Measurements from ENCODE around the gene IDI1.

The IDI1 gene

DNA sequence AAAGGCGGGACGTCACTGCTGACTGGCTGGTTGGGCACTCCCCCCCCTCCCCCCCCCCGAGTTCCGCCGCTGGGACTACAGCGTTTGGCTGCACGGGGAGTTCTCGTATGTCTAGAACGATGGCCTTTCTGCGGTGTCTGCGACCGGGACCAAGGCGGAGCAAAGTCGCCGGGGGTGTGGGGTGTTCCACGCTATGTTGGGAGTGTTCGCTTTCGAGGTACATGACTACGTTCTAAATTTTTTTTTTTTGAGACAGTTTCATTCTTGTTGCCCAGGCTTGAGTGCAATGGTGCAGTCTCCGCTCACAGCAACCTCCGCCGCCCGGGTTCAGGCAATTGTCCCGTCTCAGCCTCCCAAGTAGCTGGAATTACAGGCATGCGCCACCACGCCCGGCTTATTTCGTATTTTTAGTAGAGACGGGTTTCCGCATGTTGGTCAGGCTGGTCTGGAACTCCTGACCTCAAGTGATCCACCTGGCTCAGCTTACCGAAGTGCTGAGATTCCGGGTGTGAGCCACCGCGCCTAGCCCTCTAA lies 573 bp upstream of the IDI1 start:
- no peaks in the 10 kb centered on the region for H3K36me3 ChIP-seq (ENCODE audit: insufficient read depth)
- H3K27me3 ChIP-seq (ENCODE audit: insufficient read depth, low read depth): no peaks in the 10 kb centered on the region
- H3K79me2 ChIP-seq (ENCODE audit: insufficient read depth, low read depth): peaks cover 80% of the 10 kb centered on the region
- TF ChIP-seq, protein P1, sequence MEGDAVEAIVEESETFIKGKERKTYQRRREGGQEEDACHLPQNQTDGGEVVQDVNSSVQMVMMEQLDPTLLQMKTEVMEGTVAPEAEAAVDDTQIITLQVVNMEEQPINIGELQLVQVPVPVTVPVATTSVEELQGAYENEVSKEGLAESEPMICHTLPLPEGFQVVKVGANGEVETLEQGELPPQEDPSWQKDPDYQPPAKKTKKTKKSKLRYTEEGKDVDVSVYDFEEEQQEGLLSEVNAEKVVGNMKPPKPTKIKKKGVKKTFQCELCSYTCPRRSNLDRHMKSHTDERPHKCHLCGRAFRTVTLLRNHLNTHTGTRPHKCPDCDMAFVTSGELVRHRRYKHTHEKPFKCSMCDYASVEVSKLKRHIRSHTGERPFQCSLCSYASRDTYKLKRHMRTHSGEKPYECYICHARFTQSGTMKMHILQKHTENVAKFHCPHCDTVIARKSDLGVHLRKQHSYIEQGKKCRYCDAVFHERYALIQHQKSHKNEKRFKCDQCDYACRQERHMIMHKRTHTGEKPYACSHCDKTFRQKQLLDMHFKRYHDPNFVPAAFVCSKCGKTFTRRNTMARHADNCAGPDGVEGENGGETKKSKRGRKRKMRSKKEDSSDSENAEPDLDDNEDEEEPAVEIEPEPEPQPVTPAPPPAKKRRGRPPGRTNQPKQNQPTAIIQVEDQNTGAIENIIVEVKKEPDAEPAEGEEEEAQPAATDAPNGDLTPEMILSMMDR (conservative IDR thresholded peaks at IDR 0.05; ENCODE audit: low read depth, low read length): no peak
- H3K4me1 ChIP-seq (ENCODE audit: low read depth, poor library complexity, severe bottlenecking): peaks cover 27% of the 10 kb centered on the region
- 0 out of 2 replicates have a peak, but pooled peaks cover 8% of the 10 kb centered on the region for H4K20me1 ChIP-seq (ENCODE audit: insufficient read depth)
- peak overlapping the region; percentile 50 for H3K4me3 ChIP-seq (IDR thresholded peaks at IDR 0.05; ENCODE audit: insufficient read depth, low read depth, low read length)
- H3K27ac ChIP-seq: peak overlapping the region; percentile 87
- H3K4me2 ChIP-seq: peak overlapping the region; percentile 89
- H2AFZ ChIP-seq (ENCODE audit: low read depth): peak overlapping the region; percentile 20
- peak overlapping the region; percentile 75 for H3K9ac ChIP-seq

DNA sequence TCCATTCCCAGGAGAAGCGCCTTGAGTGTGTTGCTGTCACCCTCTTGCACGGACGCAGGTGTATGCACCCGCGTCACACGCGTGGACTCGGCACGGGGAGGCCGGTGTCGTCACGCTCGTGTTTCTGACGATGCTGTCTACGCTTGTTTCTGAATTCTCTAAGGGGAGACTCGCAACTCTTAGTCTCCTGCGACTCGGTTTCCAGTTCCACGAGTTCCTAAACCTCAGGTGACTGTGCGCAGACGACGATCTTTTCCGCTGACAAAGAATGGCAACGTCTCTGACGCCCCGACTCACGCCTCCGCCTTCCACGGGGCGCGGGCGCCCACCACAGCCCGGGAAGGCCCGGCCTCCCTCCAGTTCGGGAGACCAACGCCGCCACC lies 579 bp downstream of the IDI1 start:
- Histone ChIP-seq H4K20me1 (ENCODE audit: insufficient read depth) (0 out of 2 replicates have a peak, but pooled peaks cover 8% of the 10 kb centered on the region), H3K4me1 (ENCODE audit: low read depth, poor library complexity, severe bottlenecking) (peaks cover 22% of the 10 kb centered on the region), H2AFZ (ENCODE audit: low read depth) (peak overlapping the region; percentile 45; the same call in 1 of the 2 replicates), H3K79me2 (ENCODE audit: insufficient read depth, low read depth) (peaks cover 74% of the 10 kb centered on the region), H3K27me3 (ENCODE audit: insufficient read depth, low read depth) (no peaks in the 10 kb centered on the region), H3K36me3 (ENCODE audit: insufficient read depth) (peaks cover 5% of the 10 kb centered on the region; the same call in 1 of the 2 replicates), H3K9ac (peak overlapping the region; percentile 75), H3K27ac (peak overlapping the region; percentile 87), H3K4me2 (peak overlapping the region; percentile 52), H3K4me3 (IDR thresholded peaks at IDR 0.05; ENCODE audit: insufficient read depth, low read depth, low read length) (peak overlapping the region; percentile 62)
- TF ChIP-seq, protein P1 (conservative IDR thresholded peaks at IDR 0.05; ENCODE audit: low read depth, low read length): no peak

DNA sequence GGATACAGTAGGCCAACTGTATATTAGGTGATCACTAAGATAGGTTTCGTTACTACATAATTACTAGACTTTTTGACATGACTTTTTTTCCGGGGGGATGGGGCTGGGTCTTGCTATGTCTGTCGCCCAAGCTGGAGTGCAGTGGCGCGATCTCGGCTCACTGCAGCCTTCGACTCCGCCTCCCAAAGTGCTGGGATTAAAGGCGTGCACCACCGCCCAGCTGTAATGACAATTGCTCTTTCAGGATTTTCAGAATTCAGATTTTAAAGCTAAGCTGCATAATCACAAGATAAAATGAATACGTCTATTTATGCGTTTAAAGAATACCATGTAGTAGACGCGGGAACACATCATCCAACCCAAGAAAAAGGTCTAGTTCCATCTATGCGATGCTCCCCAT lies 982 bp downstream of the IDI1 start:
- peaks cover 70% of the 10 kb centered on the region for H3K79me2 ChIP-seq (ENCODE audit: insufficient read depth, low read depth)
- H3K4me3 ChIP-seq (IDR thresholded peaks at IDR 0.05; ENCODE audit: insufficient read depth, low read depth, low read length): peak overlapping the region; percentile 62
- peak overlapping the region; percentile 75 for H3K9ac ChIP-seq
- 0 out of 2 replicates have a peak, but pooled peaks cover 8% of the 10 kb centered on the region for H4K20me1 ChIP-seq (ENCODE audit: insufficient read depth)
- H3K4me1 ChIP-seq (ENCODE audit: low read depth, poor library complexity, severe bottlenecking): peaks cover 22% of the 10 kb centered on the region
- no peaks in the 10 kb centered on the region for H3K27me3 ChIP-seq (ENCODE audit: insufficient read depth, low read depth)
- peak overlapping the region; percentile 87 for H3K27ac ChIP-seq
- H3K36me3 ChIP-seq (ENCODE audit: insufficient read depth): peaks cover 9% of the 10 kb centered on the region; the same call in 1 of the 2 replicates
- peak overlapping the region; percentile 52 for H3K4me2 ChIP-seq
- H2AFZ ChIP-seq (ENCODE audit: low read depth): peak overlapping the region; percentile 45; the same call in 1 of the 2 replicates
- TF ChIP-seq, protein P1 (conservative IDR thresholded peaks at IDR 0.05; ENCODE audit: low read depth, low read length): no peak

DNA sequence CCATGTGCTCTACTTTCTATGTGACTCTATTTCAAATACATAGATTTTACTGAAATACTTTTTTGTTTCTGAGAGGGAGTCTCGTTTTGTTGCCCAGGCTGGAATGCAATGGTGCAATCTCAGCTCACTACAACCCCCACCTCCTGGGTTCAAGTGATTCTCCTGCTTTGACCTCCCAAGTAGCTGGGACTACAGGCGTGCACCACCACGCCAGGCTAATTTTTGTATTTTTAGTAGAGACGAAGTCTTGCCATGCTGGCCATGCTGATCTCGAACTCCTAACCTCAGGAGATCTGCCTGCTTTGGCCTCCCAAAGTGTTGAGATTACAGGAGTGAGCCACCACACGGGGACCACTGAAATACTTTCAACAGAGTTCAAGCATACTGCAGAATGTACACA lies 3.5 kb downstream of the IDI1 start:
- Histone ChIP-seq H3K27ac (no peak overlapping the region), H3K36me3 (ENCODE audit: insufficient read depth) (peaks cover 27% of the 10 kb centered on the region; the same call in 1 of the 2 replicates), H4K20me1 (ENCODE audit: insufficient read depth) (0 out of 2 replicates have a peak, but pooled peaks cover 8% of the 10 kb centered on the region), H2AFZ (ENCODE audit: low read depth) (no peak overlapping the region), H3K4me3 (IDR thresholded peaks at IDR 0.05; ENCODE audit: insufficient read depth, low read depth, low read length) (no peak overlapping the region), H3K4me2 (peak overlapping the region; percentile 12; the same call in 1 of the 2 replicates), H3K79me2 (ENCODE audit: insufficient read depth, low read depth) (peaks cover 45% of the 10 kb centered on the region), H3K27me3 (ENCODE audit: insufficient read depth, low read depth) (no peaks in the 10 kb centered on the region), H3K4me1 (ENCODE audit: low read depth, poor library complexity, severe bottlenecking) (peaks cover 10% of the 10 kb centered on the region), H3K9ac (no peak overlapping the region)
- TF ChIP-seq, protein P1 (conservative IDR thresholded peaks at IDR 0.05; ENCODE audit: low read depth, low read length): no peak
